HG03342 (cell line): ENCODE data around the gene PCDHB8.
"Not testable (repeated sequence)": the region's sequence is repeated elsewhere in the genome, so short reads cannot be mapped to it uniquely, and the experiment has no call there.

ENCODE experiments used
- ATAC-seq: cut with Tn5 transposase; IDR thresholded peaks from one replicate; pipeline ENCODE4 v1.9.1; 2021; ENCODE audit warnings: mild to moderate bottlenecking, moderate library complexity; ENCODE audit not compliant: unreplicated experiment

Gene PCDHB8

DNA sequence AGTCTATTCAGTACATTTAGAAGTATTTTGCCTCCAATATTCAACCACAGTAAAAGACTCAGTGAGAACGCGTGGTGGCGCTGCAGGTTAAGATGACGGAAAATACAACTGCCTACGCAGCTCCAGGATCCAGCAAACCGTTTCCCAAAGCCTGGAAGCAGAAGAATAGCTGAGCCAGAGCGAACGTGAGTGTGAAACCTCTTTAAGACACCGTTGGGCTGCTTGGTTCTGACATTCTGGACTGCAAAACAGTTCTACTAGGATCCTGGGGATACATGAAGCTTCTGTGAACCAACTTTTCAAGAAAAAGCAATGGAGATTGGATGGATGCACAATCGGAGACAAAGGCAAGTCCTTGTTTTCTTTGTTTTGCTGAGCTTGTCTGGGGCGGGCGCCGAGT lies 4.7 kb downstream of the PCDHB8 start, which contains the start of gene PCDHB16:
TSS of gene PCDHB16 (plus strand) at position 140 of the 400 bp plus-strand sequence. CDS start at position 313, 173 bp downstream.
- ATAC-seq = no peak

DNA sequence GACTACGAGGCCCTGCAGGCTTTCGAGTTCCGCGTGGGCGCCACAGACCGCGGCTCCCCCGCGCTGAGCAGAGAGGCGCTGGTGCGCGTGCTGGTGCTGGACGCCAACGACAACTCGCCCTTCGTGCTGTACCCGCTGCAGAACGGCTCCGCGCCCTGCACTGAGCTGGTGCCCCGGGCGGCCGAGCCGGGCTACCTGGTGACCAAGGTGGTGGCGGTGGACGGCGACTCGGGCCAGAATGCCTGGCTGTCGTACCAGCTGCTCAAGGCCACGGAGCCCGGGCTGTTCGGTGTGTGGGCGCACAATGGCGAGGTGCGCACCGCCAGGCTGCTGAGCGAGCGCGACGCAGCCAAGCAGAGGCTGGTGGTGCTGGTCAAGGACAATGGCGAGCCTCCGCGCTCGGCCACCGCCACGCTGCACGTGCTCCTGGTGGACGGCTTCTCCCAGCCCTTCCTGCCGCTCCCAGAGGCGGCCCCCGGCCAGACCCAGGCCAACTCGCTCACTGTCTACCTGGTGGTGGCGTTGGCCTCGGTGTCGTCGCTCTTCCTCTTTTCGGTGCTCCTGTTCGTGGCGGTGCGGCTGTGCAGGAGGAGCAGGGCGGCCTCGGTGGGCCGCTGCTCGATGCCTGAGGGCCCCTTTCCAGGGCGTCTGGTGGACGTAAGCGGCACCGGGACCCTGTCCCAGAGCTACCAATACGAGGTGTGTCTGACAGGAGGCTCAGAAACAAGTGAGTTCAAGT lies 6.7 kb downstream of the PCDHB8 start:
- not testable (repeated sequence) for ATAC-seq

DNA sequence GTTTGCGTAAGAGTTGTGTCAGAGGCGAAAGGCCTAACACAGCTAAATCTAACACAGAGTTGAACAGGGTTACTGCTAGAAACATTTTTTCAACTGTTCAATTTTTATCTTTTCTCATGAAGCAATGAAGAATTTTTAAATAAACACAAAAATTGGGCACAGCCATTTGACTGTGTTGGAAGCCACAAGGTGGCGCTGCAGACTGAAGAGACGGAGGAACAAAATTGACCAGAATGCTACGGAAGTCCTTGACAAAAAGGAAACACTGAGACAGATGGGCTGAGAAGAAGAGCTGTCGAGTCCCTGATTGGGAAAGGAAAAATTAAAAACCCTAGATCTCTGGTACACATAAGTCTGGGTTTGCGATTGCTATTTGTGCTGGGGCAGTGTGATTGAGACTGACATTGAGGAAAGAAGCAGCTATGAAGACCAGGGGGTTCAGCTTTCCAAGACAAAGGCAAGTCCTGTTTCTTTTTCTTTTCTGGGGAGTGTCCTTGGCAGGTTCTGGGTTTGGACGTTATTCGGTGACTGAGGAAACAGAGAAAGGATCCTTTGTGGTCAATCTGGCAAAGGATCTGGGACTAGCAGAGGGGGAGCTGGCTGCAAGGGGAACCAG lies 9.4 kb downstream of the PCDHB8 start, which contains the start of gene PCDHB9:
TSS of gene PCDHB9 (plus strand) at position 265 of the 616 bp plus-strand sequence. CDS start at position 423, 158 bp downstream.
- ATAC-seq = no peak

DNA sequence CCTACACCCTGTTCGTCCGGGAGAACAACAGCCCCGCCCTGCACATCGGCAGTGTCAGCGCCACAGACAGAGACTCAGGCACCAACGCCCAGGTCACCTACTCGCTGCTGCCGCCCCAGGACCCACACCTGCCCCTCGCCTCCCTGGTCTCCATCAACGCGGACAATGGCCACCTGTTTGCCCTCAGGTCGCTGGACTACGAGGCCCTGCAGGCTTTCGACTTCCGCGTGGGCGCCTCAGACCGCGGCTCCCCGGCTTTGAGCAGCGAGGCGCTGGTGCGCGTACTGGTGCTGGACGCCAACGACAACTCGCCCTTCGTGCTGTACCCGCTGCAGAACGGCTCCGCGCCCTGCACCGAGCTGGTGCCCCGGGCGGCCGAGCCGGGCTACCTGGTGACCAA lies 11.1 kb downstream of the PCDHB8 start:
- ATAC-seq = not testable (repeated sequence)

DNA sequence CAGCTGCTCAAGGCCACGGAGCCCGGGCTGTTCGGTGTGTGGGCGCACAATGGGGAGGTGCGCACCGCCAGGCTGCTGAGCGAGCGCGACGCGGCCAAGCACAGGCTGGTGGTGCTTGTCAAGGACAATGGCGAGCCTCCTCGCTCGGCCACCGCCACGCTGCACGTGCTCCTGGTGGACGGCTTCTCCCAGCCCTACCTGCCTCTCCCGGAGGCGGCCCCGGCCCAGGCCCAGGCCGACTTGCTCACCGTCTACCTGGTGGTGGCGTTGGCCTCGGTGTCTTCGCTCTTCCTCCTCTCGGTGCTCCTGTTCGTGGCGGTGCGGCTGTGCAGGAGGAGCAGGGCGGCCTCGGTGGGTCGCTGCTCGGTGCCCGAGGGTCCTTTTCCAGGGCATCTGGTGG lies 11.5 kb downstream of the PCDHB8 start:
- not testable (repeated sequence) for ATAC-seq

DNA sequence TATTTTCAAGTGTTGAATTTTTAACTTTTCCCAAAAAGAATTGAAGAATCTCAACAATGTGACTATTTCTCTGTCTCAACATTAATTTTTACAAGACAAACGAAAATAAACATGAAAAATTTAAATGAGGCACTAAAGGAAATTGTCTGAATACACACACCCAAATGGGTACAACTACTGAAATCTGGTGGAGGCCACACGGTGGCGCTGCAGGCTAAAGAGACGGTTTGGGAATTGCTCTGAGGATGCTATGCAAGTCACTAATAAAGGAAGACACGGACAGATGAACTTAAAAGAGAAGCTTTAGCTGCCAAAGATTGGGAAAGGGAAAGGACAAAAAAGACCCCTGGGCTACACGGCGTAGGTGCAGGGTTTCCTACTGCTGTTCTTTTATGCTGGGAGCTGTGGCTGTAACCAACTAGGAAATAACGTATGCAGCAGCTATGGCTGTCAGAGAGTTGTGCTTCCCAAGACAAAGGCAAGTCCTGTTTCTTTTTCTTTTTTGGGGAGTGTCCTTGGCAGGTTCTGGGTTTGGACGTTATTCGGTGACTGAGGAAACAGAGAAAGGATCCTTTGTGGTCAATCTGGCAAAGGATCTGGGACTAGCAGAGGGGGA lies 14.6 kb downstream of the PCDHB8 start, which contains the start of gene PCDHB10:
TSS of gene PCDHB10 (plus strand) at position 244 of the 616 bp plus-strand sequence. CDS start at position 444, 200 bp downstream.
- ATAC-seq = no peak

DNA sequence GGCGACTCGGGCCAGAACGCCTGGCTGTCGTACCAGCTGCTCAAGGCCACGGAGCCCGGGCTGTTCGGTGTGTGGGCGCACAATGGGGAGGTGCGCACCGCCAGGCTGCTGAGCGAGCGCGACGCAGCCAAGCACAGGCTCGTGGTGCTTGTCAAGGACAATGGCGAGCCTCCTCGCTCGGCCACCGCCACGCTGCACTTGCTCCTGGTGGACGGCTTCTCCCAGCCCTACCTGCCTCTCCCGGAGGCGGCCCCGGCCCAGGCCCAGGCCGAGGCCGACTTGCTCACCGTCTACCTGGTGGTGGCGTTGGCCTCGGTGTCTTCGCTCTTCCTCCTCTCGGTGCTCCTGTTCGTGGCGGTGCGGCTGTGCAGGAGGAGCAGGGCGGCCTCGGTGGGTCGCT lies 16.7 kb downstream of the PCDHB8 start:
- ATAC-seq = not testable (repeated sequence)

DNA sequence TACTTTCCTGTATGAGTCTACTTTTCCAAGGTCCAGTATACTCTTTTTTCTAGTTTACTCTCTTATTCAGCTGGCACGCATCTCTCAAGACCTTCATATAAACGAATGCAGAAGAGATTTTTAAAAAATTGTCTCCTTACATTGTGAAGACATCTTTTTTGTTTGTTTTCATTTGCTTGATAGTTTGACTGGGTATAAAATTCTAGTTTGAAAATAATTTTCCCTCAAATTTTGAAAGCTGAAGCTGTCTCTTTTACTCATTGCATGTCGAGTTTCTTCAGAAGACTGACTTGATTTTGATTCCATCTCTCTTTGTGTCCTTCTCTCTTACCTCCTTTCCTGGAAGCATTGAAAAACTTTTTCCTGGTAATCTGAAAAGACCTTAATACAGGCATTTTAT lies 18.8 kb downstream of the PCDHB8 start:
- no peak for ATAC-seq

DNA sequence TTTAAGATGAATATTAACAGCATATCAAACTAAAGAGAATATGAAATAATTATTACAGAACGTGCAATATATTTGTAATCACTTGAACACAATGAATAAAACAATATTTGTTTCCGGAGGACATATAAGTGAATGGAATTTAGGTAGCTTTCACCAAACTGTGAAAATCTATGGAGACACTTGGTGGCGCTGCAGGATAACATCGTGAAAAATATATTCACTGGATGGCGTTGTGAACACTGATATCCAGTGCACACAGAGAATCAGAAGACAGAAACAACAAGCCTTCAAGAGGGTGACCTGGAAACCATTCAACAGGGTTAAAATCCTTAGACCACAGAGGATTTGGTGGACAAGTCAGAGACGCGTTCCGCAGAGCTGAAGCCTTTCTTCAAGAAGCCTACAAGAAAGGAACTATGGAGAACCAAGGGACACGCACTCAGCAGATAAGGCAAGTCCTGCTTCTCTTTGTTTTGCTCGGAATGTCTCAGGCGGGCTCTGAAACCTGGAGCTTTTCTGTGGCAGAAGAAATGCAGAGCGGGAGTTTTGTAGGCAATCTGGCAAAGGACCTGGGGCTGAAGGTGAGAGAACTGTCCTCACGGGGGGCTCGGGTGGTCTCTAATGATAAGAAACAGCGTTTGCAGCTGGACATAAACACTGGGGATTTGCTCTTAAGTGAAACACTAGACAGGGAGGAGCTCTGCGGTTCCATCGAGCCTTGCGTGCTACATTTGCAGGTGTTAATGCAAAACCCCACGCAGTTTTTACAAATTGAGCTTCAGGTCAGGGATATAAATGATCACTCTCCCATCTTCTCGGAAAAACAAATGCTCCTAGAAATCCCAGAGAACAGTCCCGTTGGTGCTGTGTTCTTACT lies 22.0 kb downstream of the PCDHB8 start, which contains the start of gene PCDHB11:
TSS of gene PCDHB11 (plus strand) at position 269 of the 877 bp plus-strand sequence. CDS start at position 417, 148 bp downstream.
- ATAC-seq = no peak

DNA sequence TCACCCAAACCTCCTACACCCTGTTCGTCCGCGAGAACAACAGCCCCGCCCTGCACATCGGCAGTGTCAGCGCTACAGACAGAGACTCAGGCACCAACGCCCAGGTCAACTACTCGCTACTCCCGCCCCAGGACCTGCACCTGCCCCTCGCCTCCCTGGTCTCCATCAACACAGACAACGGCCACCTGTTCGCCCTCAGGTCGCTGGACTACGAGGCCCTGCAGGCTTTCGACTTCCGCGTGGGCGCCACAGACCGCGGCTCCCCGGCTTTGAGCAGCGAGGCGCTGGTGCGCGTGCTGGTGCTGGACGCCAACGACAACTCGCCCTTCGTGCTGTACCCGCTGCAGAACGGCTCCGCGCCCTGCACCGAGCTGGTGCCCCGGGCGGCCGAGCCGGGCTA lies 23.5 kb downstream of the PCDHB8 start:
- not testable (repeated sequence) for ATAC-seq

DNA sequence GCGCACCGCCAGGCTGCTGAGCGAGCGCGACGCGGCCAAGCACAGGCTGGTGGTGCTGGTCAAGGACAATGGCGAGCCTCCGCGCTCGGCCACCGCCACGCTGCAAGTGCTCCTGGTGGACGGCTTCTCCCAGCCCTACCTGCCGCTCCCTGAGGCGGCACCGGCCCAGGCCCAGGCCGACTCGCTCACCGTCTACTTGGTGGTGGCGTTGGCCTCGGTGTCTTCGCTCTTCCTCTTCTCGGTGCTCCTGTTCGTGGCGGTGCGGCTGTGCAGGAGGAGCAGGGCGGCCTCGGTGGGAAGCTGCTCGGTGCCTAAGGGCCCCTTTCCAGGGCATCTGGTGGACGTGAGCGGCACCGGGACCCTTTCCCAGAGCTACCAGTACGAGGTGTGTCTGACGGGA lies 24.1 kb downstream of the PCDHB8 start:
- not testable (repeated sequence) for ATAC-seq

DNA sequence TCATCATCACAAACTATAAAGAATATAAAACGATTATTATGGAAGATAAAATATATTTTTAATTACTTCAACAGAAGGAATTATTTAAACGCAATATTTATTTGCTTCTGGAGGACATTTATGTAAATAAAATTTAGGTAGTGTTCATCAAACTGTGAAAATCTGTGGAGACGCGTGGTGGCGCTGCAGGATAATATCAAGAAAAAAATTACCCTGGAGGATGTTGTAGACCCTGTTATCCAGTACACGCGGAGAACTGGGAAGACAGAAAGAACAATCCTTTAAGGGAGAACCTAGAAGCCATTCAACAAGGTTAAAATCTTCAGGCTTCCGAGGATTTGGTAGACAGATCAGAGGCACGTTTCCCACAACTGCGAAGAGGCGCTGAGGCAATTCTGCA lies 30.9 kb downstream of the PCDHB8 start, which contains the start of gene PCDHB12:
TSS of gene PCDHB12 (plus strand) at position 242 of the 400 bp plus-strand sequence. CDS start 189 bp downstream, outside the sequence.
- ATAC-seq = no peak

DNA sequence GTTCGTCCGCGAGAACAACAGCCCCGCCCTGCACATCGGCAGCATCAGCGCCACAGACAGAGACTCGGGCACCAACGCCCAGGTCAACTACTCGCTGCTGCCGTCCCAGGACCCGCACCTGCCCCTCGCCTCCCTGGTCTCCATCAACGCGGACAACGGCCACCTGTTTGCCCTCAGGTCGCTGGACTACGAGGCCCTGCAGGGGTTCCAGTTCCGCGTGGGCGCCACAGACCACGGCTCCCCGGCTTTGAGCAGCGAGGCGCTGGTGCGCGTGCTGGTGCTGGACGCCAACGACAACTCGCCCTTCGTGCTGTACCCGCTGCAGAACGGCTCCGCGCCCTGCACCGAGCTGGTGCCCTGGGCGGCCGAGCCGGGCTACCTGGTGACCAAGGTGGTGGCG lies 32.7 kb downstream of the PCDHB8 start:
- ATAC-seq = not testable (repeated sequence)

DNA sequence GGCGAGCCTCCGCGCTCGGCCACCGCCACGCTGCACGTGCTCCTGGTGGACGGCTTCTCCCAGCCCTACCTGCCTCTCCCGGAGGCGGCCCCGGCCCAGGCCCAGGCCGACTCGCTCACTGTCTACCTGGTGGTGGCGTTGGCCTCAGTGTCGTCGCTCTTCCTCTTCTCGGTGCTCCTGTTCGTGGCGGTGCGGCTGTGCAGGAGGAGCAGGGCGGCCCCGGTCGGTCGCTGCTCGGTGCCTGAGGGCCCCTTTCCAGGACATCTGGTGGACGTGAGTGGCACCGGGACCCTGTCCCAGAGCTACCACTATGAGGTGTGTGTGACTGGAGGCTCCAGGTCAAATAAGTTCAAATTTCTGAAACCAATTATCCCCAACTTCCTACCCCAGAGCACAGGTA lies 33.3 kb downstream of the PCDHB8 start:
- ATAC-seq = not testable (repeated sequence)

DNA sequence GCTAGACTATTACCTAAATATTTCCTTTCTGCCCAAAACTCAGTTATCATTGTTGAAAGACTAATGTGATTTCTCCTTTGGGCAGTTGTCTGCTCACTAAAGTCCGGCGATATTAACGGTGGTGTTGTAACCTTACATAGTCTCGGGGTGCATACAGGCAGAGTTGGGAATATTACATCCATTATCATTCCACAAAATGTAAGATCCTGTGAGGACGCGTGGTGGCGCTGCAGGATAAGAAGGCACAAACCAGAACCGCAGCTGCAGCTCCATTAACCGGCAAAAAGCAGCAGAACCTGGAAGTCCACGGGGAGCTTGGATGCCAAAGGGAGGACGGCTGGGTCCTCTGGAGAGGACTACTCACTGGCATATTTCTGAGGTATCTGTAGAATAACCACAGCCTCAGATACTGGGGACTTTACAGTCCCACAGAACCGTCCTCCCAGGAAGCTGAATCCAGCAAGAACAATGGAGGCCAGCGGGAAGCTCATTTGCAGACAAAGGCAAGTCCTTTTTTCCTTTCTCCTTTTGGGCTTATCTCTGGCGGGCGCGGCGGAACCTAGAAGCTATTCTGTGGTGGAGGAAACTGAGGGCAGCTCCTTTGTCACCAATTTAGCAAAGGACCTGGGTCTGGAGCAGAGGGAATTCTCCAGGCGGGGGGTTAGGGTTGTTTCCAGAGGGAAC lies 36.2 kb downstream of the PCDHB8 start, which contains the start of gene PCDHB13:
TSS of gene PCDHB13 (plus strand) at position 264 of the 684 bp plus-strand sequence. CDS start at position 469, 205 bp downstream.
- ATAC-seq = not testable (repeated sequence)

DNA sequence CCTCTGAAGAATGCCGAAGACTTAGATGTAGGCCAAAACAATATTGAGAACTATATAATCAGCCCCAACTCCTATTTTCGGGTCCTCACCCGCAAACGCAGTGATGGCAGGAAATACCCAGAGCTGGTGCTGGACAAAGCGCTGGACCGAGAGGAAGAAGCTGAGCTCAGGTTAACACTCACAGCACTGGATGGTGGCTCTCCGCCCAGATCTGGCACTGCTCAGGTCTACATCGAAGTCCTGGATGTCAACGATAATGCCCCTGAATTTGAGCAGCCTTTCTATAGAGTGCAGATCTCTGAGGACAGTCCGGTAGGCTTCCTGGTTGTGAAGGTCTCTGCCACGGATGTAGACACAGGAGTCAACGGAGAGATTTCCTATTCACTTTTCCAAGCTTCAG lies 37.0 kb downstream of the PCDHB8 start:
- ATAC-seq = not testable (repeated sequence)

DNA sequence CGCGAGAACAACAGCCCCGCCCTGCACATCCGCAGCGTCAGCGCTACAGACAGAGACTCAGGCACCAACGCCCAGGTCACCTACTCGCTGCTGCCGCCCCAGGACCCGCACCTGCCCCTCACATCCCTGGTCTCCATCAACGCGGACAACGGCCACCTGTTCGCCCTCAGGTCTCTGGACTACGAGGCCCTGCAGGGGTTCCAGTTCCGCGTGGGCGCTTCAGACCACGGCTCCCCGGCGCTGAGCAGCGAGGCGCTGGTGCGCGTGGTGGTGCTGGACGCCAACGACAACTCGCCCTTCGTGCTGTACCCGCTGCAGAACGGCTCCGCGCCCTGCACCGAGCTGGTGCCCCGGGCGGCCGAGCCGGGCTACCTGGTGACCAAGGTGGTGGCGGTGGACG lies 37.9 kb downstream of the PCDHB8 start:
- not testable (repeated sequence) for ATAC-seq

DNA sequence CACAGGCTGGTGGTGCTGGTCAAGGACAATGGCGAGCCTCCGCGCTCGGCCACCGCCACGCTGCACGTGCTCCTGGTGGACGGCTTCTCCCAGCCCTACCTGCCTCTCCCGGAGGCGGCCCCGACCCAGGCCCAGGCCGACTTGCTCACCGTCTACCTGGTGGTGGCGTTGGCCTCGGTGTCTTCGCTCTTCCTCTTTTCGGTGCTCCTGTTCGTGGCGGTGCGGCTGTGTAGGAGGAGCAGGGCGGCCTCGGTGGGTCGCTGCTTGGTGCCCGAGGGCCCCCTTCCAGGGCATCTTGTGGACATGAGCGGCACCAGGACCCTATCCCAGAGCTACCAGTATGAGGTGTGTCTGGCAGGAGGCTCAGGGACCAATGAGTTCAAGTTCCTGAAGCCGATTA lies 38.4 kb downstream of the PCDHB8 start:
- not testable (repeated sequence) for ATAC-seq

DNA sequence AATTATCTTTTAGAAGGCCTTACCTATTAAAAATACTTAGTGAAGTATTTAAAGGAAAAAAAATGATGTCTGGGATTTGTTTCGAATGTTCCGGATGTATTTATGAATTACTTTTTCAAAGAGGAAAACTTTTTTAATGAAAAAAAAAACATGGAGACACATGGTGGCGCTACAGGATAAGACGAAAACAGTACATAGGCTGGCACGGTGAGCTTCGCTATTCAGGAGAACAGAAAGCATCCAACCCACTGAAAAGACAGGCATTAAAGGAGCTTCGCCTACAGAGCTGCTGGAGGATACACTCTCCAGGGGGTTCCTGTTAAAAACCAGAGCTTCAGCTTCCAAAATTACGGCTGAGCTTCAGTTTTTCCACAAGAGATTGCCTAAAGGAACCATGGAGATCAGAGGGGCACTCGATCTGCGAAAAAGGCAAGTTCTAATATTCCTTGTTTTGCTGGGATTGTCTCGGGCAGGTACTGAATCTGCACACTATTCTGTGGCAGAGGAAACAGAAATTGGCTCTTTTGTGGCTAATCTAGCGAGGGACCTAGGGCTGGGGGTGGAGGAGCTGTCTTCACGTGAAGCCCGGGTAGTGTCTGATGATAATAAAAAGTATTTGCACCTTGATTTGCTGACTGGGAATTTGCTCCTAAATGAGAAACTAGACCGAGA lies 45.7 kb downstream of the PCDHB8 start, which contains the start of gene PCDHB14:
TSS of gene PCDHB14 (plus strand) at position 232 of the 672 bp plus-strand sequence. CDS start at position 395, 163 bp downstream.
- ATAC-seq = no peak
